HG02970 (cell line): ENCODE data around the gene USP22.

Experiments used
- ATAC-seq: cut with Tn5 transposase; IDR thresholded peaks from one replicate; pipeline ENCODE4 v1.9.1; 2021; ENCODE audit warnings: mild to moderate bottlenecking, moderate library complexity, moderate number of reproducible peaks; ENCODE audit not compliant: unreplicated experiment, low FRiP score

Gene USP22

DNA sequence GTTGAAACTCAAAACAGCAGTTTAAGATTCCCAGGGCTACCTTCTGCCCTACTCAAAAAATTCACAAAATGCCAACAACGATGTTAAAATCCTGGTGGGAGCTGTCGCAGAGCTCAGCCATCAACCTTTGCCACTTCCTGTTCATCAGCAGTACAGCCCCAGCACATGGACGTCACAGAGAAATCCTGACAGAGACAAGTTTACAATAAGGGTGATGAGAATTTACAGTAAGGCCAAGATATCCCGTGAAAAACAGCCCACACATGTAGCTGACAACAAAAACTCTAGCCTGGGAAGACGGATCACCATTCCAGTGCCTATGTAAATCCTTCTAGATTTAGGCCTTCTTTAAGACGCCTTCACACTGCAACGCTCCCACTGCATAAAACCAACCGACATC lies 18.8 kb downstream of the USP22 start:
- ATAC-seq: no peak

DNA sequence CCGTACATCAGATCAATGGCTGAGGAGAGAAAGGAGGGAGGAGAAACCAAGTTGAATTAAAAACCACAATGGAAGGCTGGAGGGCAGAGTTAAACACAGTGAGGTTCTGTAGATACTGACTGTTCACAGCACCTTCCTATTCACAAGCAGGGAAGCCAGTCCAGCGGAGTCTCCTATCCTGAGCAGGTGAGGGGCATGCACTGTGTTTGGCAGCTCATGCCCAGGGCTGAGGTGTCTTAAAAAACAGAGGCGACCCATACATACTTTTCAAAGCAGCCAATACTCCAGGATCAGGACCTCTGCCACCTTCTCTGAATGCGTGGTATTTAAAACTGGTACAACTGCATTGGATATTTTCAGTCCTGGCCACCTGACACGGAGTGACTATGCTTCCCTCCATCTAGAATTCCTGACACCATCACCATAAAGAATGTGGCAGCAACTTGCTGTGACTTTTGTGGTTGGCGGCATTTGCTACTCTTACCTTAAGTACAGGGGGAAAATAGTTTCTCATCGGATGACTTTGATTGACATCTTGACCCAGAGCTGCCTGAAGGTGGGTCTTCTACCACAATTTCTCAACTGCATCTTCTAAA lies 21.5 kb downstream of the USP22 start:
- ATAC-seq: no peak

DNA sequence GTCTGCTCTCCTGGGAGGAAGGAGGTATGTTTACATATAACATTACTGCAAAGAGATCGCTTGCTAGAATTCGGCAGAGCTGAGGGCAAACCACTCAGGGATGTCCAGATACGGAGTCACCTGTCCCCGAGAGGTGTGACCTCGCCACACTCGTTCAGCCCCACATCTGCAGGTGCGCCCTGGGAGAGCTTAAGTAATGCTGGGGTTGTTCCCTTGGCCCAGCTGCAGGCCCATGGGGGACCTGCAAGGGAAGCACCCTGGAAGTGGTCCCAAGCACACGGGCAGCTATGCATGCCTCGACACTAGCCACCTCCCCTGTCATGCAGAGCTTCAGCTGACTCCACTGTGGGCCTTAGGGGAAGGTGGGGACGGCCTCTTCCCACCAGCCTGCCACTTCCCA lies 22.2 kb downstream of the USP22 start:
- no peak for ATAC-seq

DNA sequence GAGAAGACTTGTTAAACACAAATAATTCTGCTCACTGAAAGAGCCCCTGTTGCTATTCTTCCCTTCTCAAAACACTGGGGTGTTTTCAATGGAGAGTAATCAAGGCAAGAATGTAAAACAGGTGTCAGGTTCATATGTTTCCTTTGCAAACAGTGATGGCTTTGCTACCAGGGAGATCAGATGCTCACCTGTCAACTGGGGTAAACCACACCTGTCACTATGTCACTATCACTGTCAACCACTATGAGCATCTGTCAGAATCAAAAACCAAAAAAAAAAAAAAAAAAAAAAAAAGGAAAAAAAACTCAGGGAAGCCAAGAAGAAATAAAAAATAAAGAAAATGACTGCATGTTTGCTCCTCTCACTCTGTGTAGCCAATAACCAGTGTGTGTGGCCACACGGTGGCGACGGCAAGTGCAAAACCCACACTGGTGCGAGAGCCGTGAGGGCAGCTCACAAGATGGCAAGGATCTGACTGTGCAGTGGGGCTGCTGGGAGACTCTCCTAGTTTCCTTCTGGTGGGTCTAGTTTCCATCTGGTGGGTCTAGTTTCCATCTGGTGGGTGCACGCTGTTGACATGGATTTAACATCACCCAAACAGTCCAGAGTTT lies 22.7 kb downstream of the USP22 start:
- no peak for ATAC-seq

DNA sequence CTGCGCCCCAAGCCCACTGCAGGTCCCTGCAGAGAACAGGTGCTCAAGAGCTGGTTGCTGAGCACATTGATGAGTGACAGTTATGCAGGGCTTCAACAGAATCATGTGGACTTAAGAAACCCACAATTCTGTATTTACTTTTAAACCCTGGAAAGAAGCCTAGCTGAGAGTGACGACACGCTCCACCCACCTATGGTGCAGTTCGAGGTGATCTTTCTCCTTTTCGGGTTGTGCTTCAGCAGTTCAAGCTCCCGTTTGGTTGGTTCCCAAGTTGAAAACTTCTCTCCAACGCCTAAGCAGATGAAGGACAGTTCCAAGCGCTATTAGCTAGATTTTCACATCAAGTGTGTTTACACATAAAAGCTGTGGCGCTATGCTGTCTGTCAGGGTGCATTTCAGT lies 23.9 kb downstream of the USP22 start:
- ATAC-seq: no peak

DNA sequence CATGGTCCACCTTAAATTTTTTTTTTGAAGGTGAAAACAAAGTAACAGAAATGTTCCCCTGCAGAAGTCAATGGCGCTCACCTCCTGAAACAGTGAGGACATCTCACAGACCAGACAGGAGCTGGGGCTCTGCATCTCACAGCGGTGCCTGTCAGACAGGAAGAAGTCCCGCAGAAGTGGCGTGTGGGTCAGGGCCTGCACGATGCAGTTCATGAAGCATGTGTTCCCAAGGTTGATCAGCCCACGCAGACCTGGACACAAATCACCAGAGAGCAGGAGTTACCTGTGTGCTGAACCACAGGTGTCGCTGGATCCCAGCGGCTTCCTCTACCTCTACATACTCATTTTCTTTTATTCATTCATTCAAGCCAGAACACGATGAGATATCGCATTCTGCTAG lies 24.9 kb downstream of the USP22 start:
- ATAC-seq: no peak

DNA sequence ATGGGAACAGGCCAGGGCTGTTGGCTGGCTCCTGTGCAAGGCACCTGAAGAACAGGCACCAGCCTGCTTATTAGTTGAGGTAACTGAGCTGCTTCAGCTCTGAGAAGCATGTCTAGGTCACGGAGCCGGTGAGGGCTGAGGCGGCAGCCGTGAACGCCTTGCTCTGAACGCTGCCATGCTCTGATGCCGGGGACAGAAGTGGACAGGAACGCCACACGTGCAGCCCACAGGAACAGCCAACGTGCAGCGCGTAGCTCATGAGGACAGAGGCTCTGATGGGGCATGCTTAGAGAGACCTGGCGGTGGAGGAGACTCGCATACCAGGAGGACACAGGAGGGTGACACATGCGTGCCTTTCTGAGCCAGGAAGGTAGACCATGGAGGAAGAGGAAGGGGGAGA lies 25.6 kb downstream of the USP22 start:
- no peak for ATAC-seq

DNA sequence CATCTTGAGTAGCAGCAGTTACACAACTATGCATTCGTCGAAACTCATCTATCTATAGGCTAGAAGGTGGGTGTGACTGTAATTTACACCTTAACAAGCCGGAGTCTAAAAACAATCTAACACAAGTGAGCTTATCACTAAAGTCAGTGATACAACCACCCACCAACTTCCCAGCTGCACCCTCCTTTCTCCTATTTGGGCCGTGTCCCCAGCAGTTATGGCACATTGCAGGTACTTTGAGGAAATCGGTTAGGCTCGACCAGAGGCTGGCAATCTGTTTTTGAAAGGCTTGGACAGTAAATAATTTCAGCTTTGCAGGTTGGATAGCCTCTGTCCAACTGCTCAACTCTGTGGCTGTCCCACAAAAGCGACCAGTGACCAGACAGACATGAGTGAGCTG lies 26.0 kb downstream of the USP22 start:
- no peak for ATAC-seq

DNA sequence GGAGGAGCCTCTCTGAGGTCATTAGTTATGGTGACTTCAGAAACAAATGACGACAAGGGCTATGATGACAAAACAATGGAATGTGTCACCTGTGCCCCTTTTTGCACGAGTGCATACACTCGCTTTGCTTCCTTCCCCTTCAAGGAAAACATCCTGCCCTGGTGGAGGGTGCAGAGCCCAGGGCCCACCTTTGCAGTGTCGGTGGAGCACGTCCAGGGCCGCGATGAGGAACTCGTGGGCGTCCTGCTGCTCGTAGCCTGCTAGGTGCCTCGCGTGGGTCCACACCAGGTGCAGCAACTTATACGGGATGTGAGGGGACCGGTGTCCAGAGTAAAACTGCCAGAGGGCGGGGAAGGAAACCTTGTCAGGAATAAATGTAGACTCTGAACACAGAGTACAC lies 27.2 kb downstream of the USP22 start:
- no peak for ATAC-seq

DNA sequence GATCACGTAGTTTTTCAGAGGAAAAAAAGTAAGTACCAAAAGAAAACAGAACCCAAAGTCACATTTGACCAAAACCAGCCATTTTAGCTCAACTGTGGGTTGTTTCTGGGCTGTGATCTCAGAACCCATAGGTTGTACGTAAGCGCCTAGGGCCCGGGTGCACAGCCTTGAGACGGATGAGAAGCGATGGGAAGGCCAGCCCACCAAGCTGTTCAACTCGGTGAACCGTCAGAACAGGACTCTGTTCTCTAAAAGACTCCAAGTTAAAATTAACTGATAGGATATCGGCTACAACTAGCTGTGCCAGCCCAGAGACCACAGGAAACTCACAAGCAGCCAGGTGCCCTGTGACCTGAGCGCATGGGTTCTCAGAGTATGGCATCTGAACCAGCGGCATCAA lies 28.3 kb downstream of the USP22 start:
- ATAC-seq: no peak

DNA sequence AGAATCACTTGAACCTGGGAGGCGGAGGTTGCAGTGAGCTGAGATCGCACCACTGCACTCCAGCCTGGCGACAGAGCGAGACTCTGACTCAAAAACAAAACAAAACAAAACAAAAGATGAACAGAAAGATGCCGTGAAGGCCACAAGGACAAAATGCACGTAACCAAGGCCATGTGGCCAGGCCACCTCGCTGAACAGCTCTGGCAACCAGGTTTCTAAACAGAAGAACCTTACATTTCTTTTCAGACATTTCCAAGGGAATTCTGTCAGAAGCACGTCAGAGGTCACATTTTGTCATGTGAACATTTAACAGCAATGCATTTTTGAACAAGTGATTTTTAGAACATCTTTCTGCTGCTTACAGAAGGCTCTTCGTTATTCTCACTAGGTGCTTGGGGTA lies 28.8 kb downstream of the USP22 start:
- ATAC-seq: no peak

DNA sequence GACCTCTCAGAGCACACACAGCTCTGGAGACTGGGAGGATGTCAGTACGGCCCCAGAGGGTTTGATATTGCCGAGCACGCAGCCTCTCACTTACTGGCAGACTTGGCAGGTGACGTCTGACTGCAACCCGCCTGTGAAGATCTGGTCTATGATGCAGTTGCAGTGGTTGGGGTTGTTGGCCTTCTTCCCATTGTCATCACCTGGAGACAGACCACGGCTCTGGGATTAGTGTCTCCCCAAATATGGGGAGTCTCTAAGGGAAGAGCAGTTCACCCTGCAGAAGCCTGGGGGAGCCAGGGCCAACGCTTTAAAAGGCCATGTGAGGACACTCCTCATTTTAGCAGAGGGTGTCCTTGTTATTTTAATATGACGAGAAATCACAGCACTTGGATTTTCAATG lies 30.1 kb downstream of the USP22 start:
- ATAC-seq: no peak

DNA sequence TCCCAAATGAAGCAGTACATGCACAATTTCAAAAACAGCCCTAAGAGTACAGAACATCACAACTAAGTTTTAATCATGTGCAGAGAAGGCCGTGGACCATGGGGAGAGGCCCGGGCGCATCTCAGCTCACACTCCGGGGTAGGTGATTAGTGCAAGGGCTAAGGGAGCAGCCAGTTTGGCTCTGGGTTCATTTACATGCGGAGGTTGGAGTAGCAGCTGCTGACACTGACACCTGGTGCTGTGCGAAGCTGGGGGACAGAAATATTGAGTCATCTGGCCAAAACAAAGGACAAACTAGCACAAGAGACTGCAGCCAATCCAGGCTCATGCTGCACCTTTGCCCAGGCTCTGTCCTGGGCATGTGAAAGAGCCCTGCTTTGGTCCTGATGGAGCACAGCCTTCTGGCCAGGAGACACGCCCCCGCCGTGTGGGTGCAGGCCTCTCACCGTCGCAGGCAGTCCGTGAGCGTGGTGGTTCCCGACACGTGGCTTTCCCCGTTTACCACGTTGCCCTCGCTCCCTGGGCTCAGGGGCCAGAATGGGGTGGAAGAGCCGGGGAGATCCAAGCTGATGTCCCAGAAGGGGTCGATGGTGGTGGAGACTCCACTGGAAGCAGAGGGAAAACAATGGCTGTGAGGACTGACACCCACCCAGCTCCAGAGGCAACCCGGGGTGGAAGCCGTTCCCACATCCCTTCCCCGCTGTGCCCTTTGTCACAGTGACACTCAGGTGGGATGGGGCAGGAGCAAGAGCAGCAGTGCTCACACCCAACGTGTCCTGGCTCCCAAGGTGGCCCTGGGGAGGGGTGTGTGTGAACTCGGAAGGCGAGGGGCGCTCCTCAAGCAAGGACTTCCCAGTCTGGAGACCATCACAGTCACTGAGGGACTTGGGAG lies 31.9 kb downstream of the USP22 start:
- no peak for ATAC-seq

DNA sequence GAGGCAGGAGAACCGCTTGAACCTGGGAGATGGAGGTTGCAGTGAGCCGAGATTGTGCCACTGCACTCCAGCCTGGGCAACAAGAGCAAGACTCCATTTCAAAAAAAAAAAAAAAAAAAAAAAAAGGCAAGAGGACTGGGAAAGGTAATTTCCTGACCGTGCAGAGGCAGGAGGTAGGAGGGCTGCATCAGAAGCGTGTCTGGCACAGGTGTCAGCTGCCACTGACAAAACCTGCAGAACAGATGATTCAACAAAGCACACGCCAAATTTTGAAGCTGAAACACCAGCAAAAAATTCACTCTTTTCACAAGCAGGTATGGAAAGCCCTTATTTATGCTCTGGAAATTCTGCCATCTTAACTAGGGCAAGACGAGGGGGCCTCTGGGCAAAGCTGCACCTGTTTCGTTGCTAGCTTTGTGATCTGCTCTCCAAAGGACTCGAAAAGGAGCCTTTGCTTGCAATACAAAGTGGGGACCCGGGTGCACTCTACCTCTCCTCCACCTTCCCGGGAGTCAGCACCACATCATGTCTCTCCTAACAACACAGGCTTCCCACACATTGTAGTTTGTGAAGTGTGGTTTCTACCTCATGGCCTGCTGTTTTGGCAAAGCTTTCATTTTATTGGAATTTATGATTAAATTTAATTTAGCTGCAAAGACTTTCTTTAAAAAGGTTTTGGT lies 33.7 kb downstream of the USP22 start:
- ATAC-seq: no peak

DNA sequence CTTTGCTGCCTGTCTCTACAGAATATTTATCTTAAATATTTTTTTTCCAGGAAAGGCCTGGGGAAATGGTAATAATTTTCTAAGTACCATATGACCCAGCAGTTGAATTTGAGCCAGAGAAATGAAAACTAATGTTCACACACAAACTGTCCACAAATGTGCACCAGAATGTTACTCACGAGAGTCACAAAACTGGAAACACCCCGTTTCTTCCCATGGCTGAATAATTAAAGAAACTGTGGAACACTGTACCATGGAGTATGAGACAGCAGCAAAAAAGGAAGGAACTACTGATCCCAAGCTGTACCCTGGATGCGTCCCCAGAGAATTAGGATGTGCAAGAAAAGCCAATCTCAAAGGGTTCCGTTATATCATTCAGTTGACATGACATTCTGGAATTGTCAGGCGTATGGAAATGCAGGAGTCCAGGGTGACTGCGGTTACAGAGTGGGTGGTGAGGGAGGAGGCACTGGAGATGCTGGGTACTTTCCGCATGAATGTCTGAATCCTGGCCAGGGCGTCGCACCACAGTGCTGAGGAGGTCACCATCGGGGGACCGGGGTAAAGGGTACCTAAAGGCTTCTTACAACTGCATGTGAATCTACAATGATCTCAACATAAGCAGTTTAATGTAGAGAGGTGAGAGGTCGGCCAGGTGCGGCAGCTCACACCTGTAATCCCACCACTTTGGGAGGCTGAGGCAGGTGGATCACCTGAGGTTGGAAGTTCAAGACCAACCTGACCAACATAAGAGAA lies 34.5 kb downstream of the USP22 start:
- no peak for ATAC-seq

DNA sequence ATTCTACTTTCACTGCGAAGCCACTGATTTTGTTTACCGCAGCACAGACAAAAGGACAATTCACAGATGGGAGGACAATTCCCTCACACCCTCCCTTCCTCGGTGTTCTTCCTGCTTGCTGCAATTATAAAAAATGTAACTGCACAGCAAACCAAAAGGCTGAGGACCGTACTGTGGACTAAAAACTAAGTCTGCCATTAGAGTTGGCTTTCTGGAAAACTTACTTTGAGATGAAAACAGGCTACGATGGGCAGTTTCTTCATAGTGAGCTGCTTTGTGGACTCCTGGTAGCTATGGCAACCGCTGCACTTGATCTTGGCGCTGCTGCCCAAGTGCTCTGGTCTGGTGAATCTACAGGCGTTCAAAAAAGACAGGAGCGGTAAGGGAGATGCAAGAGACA lies 35.2 kb downstream of the USP22 start:
- ATAC-seq: no peak

DNA sequence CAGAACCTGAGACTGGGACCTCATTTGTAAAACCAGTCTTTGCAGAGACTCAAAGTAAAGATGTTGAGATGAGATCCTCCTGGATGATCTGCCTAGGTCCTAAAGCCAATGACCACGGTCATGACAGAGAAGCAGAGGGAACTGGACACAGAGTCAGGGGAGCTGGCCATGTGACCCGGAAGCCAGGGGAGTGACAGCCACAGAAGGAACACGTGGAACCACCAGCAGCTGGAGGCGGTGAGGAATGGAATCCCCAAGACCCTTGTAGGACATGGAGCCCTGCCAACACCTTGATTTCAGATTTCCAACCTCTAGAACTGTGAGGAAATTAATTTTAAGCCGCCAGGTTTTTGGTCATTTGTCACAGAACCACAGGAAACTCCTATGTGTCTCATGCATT lies 37.0 kb downstream of the USP22 start:
- no peak for ATAC-seq

DNA sequence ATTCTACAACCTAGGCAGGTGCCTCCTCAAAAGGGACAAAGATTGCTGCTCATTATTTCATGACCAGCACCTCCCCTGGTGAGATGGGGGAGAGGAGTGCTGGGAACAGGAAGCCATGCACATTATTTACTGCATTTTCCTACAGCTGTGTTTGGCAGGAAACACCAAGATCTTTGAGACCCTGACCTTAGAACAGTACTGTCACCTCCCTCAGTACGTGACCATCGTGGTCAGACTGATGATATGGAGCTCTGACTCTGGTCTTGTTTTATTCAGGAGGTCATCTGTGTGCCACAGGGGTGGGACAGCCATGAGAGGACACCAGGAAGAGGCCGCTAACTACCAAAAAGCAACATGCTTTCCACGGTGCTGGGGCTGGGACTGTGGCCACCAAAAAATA lies 37.4 kb downstream of the USP22 start:
- no peak for ATAC-seq

DNA sequence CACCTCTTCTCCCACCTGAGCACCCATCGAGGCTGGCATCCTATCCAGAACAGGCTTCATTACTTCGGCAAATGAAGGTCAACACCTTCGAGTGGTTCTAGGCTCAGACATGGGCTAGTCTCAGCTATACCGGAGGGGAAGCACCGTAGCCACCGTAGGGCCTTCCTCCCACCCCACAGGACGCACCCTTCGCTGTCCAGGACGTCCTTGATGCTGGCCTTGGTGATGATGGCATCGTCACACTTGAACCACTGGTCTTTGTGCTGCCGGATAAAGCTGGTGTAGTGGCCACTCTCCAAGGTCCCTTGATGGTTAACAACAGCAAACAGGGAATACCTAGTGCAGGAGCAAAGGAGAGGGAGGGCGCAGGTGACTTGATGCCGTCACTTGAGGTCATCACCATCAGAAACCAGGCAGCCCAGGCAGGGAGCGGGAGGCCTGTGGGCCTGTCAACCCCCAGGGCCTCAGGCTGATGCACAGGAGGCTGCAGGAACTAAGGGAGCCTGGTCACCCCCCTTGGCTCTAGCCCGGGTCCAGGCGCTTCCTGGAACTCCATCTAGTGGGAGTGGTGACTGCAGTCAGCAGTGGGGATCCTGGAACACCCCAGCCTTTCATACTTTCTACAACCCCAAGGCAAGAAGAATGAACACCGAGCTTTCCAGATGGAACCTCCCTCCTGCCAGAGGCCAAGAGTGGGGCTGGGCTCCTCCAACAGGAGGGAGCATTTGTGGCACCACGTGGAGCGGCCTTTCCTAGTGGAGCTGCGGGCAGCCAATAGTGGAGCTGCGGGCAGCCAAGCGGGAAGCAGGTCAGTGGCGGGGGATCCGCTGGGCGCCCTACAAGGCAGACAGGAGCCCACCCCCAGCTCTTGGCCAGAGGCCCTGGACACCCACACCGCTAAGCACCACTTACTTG lies 38.5 kb downstream of the USP22 start:
- ATAC-seq: no peak
